K562 (cell line): ENCODE measurements around the gene ZNF800. TPM values are rescaled to one million over a fixed set of nuclear protein-coding genes. Genes with fewer than 3 reads are reported as not detected.

Source experiments
- ARID1B ChIP-seq: fragments of 450-650 bp; IDR thresholded peaks from 2 replicates; pipeline ENCODE4 v1.6.1; 2016; ENCODE audit warnings: antibody characterized with exemption, mild to moderate bottlenecking, inconsistent platforms
- ATF3 ChIP-seq, 2 experiments: fragments of 450-650 bp in 1 of 2; sonication (generic) in 1 of 2; formaldehyde crosslinking in 1 of 2; IDR thresholded peaks in 1 of 2; conservative IDR thresholded peaks in 1 of 2; 2 replicates each; pipeline versions ENCODE4 v1.6.1 to v1.8.1; 2016 to 2023; ENCODE audit warnings: mild to moderate bottlenecking in 2 of 2, moderate library complexity in 2 of 2, inconsistent platforms in 1 of 2, missing genetic modification reagents in 1 of 2
- C11orf30 ChIP-seq: fragments of 450-650 bp; IDR thresholded peaks from 2 replicates; pipeline ENCODE4 v1.6.1; 2016; ENCODE audit warnings: low read depth, mild to moderate bottlenecking
- CREM ChIP-seq: IDR thresholded peaks from 2 replicates; pipeline ENCODE4 v1.6.1; 2014; ENCODE audit warnings: antibody characterized with exemption, low read depth
- DACH1 ChIP-seq: fragments of 450-650 bp; IDR thresholded peaks from 2 replicates; pipeline ENCODE4 v1.6.1; 2018; ENCODE audit not compliant: partially characterized antibody
- EP400 ChIP-seq: fragments of 450-650 bp; IDR thresholded peaks from 2 replicates; pipeline ENCODE4 v1.6.1; 2017; ENCODE audit warnings: antibody characterized with exemption, mild to moderate bottlenecking, moderate library complexity
- GATA2 ChIP-seq: sonication (generic); formaldehyde crosslinking; IDR thresholded peaks from 2 replicates; pipeline ENCODE4 v1.4.0; 2020; ENCODE audit warnings: mild to moderate bottlenecking, missing genetic modification reagents
- HES1 ChIP-seq: fragments of 450-650 bp; IDR thresholded peaks from 2 replicates; pipeline ENCODE4 v1.6.1; 2016; ENCODE audit warnings: low read depth, mild to moderate bottlenecking, moderate library complexity
- HLTF ChIP-seq: fragments of 450-650 bp; IDR thresholded peaks from 2 replicates; pipeline ENCODE4 v1.6.1; 2016
- LCOR ChIP-seq: sonication (generic); formaldehyde crosslinking; IDR thresholded peaks from 2 replicates; pipeline ENCODE4 v1.8.0; 2022; ENCODE audit warnings: mild to moderate bottlenecking, missing genetic modification reagents
- MXI1 ChIP-seq: IDR thresholded peaks from 2 replicates; pipeline ENCODE4 v1.6.1; 2011; ENCODE audit warnings: low read depth, mild to moderate bottlenecking, improper control_type of control experiment, low read length
- NKRF ChIP-seq: fragments of 450-650 bp; IDR thresholded peaks from 2 replicates; pipeline ENCODE4 v1.6.1; 2016; ENCODE audit warnings: borderline replicate concordance
- SIRT6 ChIP-seq: IDR thresholded peaks from one replicate; pipeline ENCODE4 v1.6.1; 2012; ENCODE audit warnings: low read depth, mild to moderate bottlenecking, control low read depth, inconsistent platforms, low read length, moderate library complexity
- SMARCE1 ChIP-seq: fragments of 450-650 bp; IDR thresholded peaks from 2 replicates; pipeline ENCODE4 v1.7.1; 2016; ENCODE audit warnings: mild to moderate bottlenecking
- TFE3 ChIP-seq: fragments of 450-650 bp; formaldehyde crosslinking; IDR thresholded peaks from 2 replicates; pipeline ENCODE4 v1.4.0; 2020; ENCODE audit warnings: mild to moderate bottlenecking, mixed read lengths
- ZEB2 ChIP-seq: fragments of 450-650 bp; IDR thresholded peaks from 2 replicates; pipeline ENCODE4 v1.6.1; 2016
- ZNF592 ChIP-seq: fragments of 450-650 bp; IDR thresholded peaks from 2 replicates; pipeline ENCODE4 v1.6.1; 2017; ENCODE audit warnings: antibody characterized with exemption, mild to moderate bottlenecking
- polyA plus RNA-seq, 8 experiments: library from polyadenylated mRNA; depleted of rRNA in 4 of 8; stranded (reverse) in 5 of 8; unstranded in 3 of 8; fragments of >200 nt; fragmentation: Nextera tagmentation in 2 of 8; fragmentation: Illumina TruSeq in 1 of 8; extraction: Ambion mirVana in 2 of 8; extraction: Trizol in 1 of 8; gene quantifications; 2 replicates each; pipeline versions ENCODE4 v1.2.1 to v1.2.3, GENCODE V29; 2011 to 2014; ENCODE audit warnings: inconsistent platforms in 1 of 8, missing spikeins in 1 of 8
- total RNA-seq, 7 experiments: library from RNA; depleted of rRNA in 6 of 7; stranded (reverse); fragments of >200 nt in 6 of 7; fragmentation: Illumina TruSeq in 2 of 7; extraction: Trizol in 2 of 7; gene quantifications; 2 replicates each; pipeline versions ENCODE4 v1.2.1 to v1.2.3, GENCODE V29; 2011 to 2021; ENCODE audit warnings: low replicate concordance in 1 of 7

Gene ZNF800
- total and polyA plus RNA-seq, 9 of the 15 experiments (the other 6 are each of a cell fraction or from before 2014, with no cell fraction given) = 7.5 to 58.3 (median 33.4) TPM

- TF ChIP-seq ZNF592 (peak; percentile 95), ATF3 (IDR thresholded peaks at IDR 0.05) (peak; percentile 94), ATF3 (CRISPR knock-in tag; conservative IDR thresholded peaks at IDR 0.05) (no peak), ZEB2 (peak; percentile 93; the same call in 1 of the 2 replicates), EP400 (peak; percentile 56; the same call in 1 of the 2 replicates), CREM (peak; percentile 48), SMARCE1 (peak; percentile 86), TFE3 (no peak), C11orf30 (peak; percentile 93), SIRT6 (no peak), GATA2 (CRISPR knock-in tag) (peak; percentile 60), HLTF (peak; percentile 14; the same call in 1 of the 2 replicates), MXI1 (no peak), HES1 (peak; percentile 43; the same call in 1 of the 2 replicates), NKRF (peak; percentile 39; the same call in 1 of the 2 replicates), ARID1B (peak; percentile 78), LCOR (CRISPR knock-in tag) (0 out of 2 replicates have a peak, but pooled peaks have one; percentile 29), DACH1 (no peak)
These were observed 9.2 kb downstream of the ZNF800 start (continued) for GRCh38 chr7:127383123-127383835.
